Transverse colon (tissue), 4 donors: Measurements from ENCODE around the gene AGAP1.

Experiments used
- CTCF ChIP-seq, 5 experiments: fragments of 200-600 bp in 3 of 5; fragments of 450-650 bp in 2 of 5; sonication (generic) in 3 of 5; IDR thresholded peaks; 1 replicate in 2 of 5; 2 replicates in 3 of 5; pipeline ENCODE4 v1.5.1; 2016 to 2017; ENCODE audit warnings: antibody characterized with exemption in 5 of 5, inconsistent platforms in 3 of 5, mild to moderate bottlenecking in 2 of 5, moderate library complexity in 1 of 5
- EP300 ChIP-seq: sonication (generic); formaldehyde crosslinking; IDR thresholded peaks from one replicate; pipeline ENCODE4 v1.6.1; 2017; ENCODE audit warnings: antibody characterized with exemption, low read depth
- POLR2A ChIP-seq: fragments of 450-650 bp; IDR thresholded peaks from one replicate; pipeline ENCODE4 v1.6.1; 2016; ENCODE audit warnings: antibody characterized with exemption, mild to moderate bottlenecking, moderate library complexity
- POLR2AphosphoS5 ChIP-seq, 3 donors: sonication (generic); formaldehyde crosslinking; IDR thresholded peaks; one replicate each; pipeline ENCODE4 v1.6.1; 2016; ENCODE audit warnings: antibody characterized with exemption in 3 of 3

DNA sequence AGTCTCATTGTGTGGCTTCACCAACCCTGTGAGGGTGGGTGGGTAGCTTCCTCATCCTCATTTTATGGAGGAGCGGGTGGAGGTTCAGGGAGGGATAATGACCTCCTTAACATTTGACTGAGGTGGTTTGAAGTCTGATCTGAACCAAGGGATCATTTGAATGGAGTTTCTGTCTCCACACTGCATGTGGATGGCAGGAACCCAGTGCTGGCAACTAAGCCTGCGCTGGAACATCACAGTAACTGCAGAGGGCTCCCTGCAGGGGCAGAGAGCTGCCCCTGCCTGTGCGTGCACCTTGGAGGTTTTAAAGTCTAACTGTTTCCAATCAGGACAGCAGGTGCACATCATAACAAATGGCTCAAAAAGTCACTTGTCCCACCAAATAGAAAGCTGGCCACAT lies 3.3 kb downstream of the AGAP1 start:
- no peak for TF ChIP-seq EP300
- TF ChIP-seq CTCF (IDR thresholded peaks at IDR 0.05): no peak
- no peak for TF ChIP-seq POLR2A
- no peak for TF ChIP-seq POLR2AphosphoS5 (IDR thresholded peaks at IDR 0.05)
